Neural progenitor cell (in vitro differentiated cells): ENCODE measurements around the gene GAS5.

Experiments used
- EZH2 ChIP-seq: fragments of 200-600 bp; sonication (generic); IDR thresholded peaks from 2 replicates; pipeline ENCODE4 v1.6.1; 2017; ENCODE audit warnings: antibody characterized with exemption, mild to moderate bottlenecking, moderate library complexity
- TF ChIP-seq, protein P1 (sequence below): fragments of 200-600 bp; sonication (generic); IDR thresholded peaks from 2 replicates; pipeline ENCODE4 v1.5.1; 2017; ENCODE audit warnings: antibody characterized with exemption, mild to moderate bottlenecking

DNA sequence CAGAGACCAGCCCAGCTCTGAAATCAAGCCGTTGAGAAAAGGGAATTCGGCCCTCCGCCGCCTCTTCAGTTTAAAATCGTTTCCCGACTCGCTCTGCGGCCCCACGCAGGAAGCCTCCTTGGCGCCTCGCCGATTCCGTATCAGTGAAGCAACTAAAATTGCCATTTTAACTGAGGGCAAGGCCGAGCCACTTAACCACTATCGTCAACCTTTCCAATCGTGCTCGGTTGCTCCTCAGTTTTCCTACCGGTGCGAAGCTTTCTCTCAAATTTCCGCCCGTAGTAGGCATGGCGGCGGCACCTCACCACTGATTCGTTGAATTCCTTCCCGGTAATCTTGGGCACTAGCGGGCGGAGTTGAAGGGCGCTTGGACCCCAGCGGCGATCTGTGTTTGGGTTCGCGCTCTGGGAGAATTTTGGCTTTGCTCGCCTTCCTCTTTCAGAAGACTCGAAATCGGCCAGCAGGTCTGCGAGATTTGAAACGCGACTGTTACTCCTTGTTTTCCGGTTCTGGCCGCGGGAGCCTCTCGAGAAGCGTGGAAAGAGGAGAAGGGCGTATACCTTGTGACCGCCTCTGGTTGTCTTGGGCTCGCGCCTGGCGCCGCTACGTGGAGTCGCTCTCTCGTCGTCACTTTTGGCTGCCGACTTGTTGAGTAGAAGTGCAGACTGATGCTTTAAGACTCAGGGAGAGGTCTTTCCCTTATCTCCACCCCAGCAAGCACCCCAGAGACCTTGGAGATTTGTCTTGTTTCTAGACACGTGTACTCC is 43.3 kb downstream of the GAS5 start, which contains the start of the genes CENPL and DARS2:
- TF ChIP-seq, protein P1, sequence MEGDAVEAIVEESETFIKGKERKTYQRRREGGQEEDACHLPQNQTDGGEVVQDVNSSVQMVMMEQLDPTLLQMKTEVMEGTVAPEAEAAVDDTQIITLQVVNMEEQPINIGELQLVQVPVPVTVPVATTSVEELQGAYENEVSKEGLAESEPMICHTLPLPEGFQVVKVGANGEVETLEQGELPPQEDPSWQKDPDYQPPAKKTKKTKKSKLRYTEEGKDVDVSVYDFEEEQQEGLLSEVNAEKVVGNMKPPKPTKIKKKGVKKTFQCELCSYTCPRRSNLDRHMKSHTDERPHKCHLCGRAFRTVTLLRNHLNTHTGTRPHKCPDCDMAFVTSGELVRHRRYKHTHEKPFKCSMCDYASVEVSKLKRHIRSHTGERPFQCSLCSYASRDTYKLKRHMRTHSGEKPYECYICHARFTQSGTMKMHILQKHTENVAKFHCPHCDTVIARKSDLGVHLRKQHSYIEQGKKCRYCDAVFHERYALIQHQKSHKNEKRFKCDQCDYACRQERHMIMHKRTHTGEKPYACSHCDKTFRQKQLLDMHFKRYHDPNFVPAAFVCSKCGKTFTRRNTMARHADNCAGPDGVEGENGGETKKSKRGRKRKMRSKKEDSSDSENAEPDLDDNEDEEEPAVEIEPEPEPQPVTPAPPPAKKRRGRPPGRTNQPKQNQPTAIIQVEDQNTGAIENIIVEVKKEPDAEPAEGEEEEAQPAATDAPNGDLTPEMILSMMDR, result no peak
- TF ChIP-seq EZH2, result no peak
